HG02571 (cell line): Measurements from ENCODE around the gene SNRPD1.
"Not testable (repeated sequence)": the region's sequence is repeated elsewhere in the genome, so short reads cannot be mapped to it uniquely, and the experiment has no call there.

Experiments
- ATAC-seq: cut with Tn5 transposase; IDR thresholded peaks from one replicate; pipeline ENCODE4 v1.9.1; 2021; ENCODE audit warnings: mild to moderate bottlenecking, moderate library complexity; ENCODE audit not compliant: unreplicated experiment

Gene SNRPD1

GRCh38 chr18:21612125-21613039, at the start of gene SNRPD1:
TSS of gene SNRPD1 (plus strand) at chr18:21612314. CDS start at chr18:21612430, 116 bp downstream.
- ATAC-seq, result peak; percentile 97

GRCh38 chr18:21571772-21572171, 40.3 kb upstream of the SNRPD1 start:
- ATAC-seq, result no peak

GRCh38 chr18:21575656-21576055, 36.5 kb upstream of the SNRPD1 start:
- ATAC-seq, result no peak

GRCh38 chr18:21584391-21584790, 27.7 kb upstream of the SNRPD1 start:
- no peak for ATAC-seq

GRCh38 chr18:21592361-21592760, 19.8 kb upstream of the SNRPD1 start:
- not testable (repeated sequence) for ATAC-seq

GRCh38 chr18:21593540-21594257, 18.4 kb upstream of the SNRPD1 start:
- ATAC-seq, result no peak

- no peak for ATAC-seq
These were observed 14.5 kb upstream of the SNRPD1 start for GRCh38 chr18:21597620-21598019.

GRCh38 chr18:21598726-21599584, 13.2 kb upstream of the SNRPD1 start:
- ATAC-seq, result no peak

- peak; percentile 38 for ATAC-seq
These were observed 12.3 kb upstream of the SNRPD1 start for GRCh38 chr18:21599585-21600525.

- ATAC-seq, result peak; percentile 85
These were observed 11.3 kb upstream of the SNRPD1 start, which contains the start of gene ESCO1 for GRCh38 chr18:21600526-21601410. TSS of gene ESCO1 (minus strand) at chr18:21600704. CDS start at chr18:21574843, 25,861 bp downstream.

- ATAC-seq, result no peak
These were observed 9.9 kb upstream of the SNRPD1 start for GRCh38 chr18:21602299-21602587.

- ATAC-seq, result no peak
These were observed 7.4 kb upstream of the SNRPD1 start for GRCh38 chr18:21604671-21605070.

- ATAC-seq, result no peak
These were observed 6.9 kb upstream of the SNRPD1 start for GRCh38 chr18:21605213-21605612.

GRCh38 chr18:21611401-21612124, 551 bp upstream of the SNRPD1 start:
- ATAC-seq, result not testable (repeated sequence)

GRCh38 chr18:21621640-21622039, 9.5 kb downstream of the SNRPD1 start:
- not testable (repeated sequence) for ATAC-seq

- peak; percentile 98 for ATAC-seq
These were observed 17.1 kb downstream of the SNRPD1 start for GRCh38 chr18:21629089-21629832.

GRCh38 chr18:21632393-21632792, 20.3 kb downstream of the SNRPD1 start:
- no peak for ATAC-seq
